GM19193 (cell line): ENCODE measurements around the gene FERMT3.

Source experiments
- POLR2A ChIP-seq: IDR thresholded peaks from 4 replicates; pipeline ENCODE4 v1.6.1; 2011; ENCODE audit not compliant: insufficient read depth, insufficient read length; ENCODE audit errors: extremely low read depth

FERMT3 gene

GRCh38 chr11:64208086-64208795 is 1.7 kb downstream of the FERMT3 start:
- no peak for TF ChIP-seq POLR2A

DNA sequence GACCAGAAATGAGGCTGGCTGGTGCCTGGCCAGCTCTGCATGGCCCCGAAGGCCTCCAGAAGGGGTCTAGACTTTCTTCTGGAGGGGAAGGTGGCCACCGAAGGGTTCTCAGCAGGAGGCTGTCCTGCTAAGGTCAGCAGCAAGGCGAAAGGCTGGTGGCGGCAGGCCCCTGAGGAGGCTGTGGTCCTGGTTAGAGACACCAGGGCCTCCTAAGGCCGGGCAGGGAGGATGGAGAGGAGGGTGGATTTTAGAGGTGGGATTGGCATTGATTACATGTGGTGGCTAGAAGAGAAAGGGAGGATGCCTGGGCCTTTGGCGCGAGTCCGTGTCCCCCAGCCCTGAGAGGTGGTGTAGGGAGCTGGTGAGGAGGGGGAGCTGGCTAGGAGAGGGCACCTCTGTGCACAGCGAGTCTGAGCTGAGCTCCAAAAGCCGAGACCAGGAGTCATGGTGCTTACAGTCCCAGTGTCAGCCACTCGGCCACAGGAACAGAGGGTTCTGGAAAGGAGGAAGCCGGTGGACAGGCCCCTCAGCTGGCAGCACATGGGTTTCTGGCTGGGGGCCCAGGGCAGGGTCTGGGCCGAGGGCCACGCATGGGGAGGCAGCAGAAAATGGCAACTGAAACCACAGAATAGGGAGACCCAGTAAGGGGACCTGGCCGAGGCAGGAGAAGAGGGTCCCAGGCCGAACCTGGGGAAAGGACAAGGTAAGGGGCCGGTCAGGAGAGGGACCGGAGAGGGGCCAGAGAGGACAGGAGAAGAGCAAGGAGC is 2.5 kb downstream of the FERMT3 start:
- no peak for TF ChIP-seq POLR2A

- no peak for TF ChIP-seq POLR2A
These were observed 3.0 kb downstream of the FERMT3 start for GRCh38 chr11:64209563-64209843.

DNA sequence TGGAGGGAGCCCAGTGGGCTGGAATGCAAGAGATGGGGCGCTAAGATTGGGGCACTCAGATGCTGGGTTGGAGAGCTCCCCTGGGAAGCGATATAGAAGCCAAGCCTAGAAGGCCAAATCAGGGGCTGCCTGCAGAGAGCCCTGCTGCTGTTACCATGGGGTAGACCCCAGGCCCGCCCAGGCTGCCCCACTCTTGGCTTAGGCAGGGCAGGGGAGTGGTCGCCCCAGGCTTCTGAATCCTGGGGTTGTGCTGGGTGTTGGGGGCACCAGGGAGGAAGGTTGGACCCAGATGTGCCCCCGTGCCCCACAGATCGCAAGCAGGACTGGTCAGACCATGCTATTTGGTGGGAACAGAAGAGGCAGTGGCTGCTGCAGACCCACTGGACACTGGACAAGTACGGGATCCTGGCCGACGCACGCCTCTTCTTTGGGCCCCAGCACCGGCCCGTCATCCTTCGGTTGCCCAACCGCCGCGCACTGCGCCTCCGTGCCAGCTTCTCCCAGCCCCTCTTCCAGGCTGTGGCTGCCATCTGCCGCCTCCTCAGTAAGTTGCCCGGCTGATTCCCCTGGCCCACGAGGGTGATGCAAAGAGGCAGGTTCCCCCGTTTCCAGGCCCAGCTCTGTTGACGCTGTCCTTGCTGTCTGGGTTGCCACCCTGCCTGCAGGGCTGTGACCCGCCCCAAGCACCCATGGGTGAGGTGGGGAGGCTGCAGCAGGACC is 3.9 kb downstream of the FERMT3 start:
- TF ChIP-seq POLR2A = no peak

GRCh38 chr11:64211181-64211872 is 4.8 kb downstream of the FERMT3 start:
- TF ChIP-seq POLR2A = no peak

DNA sequence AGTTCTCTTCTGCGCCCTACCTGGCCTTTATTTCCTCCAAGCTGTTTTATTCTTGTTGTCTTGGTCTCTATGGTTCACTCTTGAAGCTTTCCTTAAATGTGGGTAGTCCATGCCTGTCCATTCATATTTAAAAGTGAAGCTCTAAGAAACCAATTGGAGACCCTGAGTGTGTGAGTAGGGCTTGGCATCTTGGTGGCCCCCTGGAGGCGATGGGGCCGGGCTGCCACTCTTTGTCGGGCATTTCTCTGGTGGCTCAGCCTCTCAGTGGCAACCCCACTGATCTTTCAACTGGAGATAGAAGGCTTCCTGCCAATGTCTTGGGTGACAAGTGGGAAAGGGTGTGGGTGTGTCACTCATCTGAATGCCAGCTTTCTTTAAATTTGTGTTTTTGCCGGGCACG is 10.4 kb downstream of the FERMT3 start:
- no peak for TF ChIP-seq POLR2A

DNA sequence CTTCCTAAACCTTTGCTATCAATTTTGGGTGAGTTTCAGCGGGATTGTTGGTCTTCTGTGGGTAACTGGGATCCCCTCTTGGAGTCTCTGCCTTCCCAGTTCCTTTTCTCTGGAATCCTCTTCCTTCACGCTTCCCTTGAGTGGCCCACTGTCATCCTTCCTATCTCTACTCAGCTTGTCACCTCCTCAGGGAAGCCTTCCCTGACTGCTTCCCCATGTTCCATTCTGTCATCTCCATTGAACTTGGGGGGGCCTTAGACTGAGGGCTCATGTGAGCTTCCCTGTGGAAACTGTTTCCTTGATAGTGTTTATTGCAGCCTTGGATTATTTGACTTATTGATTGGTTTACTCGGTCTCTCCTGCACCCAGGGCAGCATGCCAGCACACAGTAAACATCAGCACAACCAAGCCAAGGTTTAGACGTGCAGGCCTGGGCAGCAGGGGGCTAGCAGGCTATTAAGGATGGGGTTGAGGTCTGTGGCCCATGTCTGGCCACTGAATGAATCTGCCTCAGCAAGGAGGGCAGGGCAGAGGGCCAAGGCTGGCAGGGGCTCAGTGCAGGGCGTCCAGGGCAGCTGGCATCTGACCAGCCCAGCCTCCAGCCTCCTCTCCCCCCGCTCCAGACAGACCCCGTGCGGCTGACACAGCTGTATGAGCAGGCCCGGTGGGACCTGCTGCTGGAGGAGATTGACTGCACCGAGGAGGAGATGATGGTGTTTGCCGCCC is 12.3 kb downstream of the FERMT3 start:
- no peak for TF ChIP-seq POLR2A

- no peak for TF ChIP-seq POLR2A
These were observed 12.8 kb downstream of the FERMT3 start for GRCh38 chr11:64219354-64219684.

GRCh38 chr11:64219755-64220154 is 13.2 kb downstream of the FERMT3 start:
- no peak for TF ChIP-seq POLR2A

GRCh38 chr11:64220271-64220670 is 13.8 kb downstream of the FERMT3 start:
- TF ChIP-seq POLR2A = no peak

DNA sequence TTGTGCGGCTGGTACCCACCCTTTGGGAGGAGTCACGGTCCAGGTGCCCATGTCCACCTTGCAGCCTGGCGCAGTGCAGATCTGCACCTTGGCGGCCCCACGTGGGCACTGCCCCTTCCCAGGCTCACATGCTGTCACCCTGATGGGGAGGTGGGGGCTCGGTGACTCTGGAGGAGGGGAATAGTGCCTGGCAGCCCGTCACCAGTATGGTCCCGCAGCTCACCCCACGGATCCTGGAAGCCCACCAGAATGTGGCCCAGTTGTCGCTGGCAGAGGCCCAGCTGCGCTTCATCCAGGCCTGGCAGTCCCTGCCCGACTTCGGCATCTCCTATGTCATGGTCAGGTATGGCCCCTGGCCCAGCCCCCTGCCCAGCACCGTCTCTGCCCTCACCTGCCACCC is 14.3 kb downstream of the FERMT3 start:
- TF ChIP-seq POLR2A = no peak

GRCh38 chr11:64222651-64223000 is 16.1 kb downstream of the FERMT3 start:
- TF ChIP-seq POLR2A = no peak

- TF ChIP-seq POLR2A = no peak
These were observed 16.6 kb downstream of the FERMT3 start for GRCh38 chr11:64223001-64223651.

DNA sequence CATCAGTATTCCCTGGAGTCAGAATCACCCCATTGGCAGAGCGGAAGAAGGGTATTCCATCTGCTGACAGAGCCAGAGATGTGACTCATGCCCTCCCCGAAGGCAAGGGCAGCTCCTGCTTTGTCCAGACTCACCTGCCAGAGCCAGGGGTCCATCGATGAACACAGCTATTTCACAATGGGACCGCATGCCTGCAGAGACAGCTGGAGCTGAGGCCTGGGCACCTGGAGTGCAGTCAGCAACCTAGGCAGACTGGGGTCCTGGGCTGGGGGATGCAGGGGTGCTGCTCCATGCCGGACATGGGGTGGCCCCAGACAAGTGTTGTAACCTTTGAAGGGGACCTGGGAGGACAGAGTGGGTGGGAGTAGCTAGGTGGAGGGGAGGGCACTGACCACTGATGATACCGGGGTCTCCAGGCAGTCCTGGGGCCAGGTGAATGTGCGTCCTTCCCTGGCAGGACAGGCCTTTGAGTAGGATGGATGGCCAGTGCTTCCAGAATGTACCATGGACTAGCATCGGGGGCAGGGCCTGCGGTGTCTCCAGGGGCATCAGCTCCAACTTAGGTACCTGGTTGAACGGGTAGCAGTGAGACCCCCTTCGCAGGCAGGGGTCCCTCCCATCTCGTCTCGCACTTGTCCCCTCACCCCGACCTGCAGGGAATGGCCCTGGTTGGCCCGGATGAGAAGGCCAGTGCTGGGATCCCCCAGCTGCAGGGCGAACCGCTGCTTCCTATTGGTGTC is 17.8 kb downstream of the FERMT3 start:
- no peak for TF ChIP-seq POLR2A
